Endothelial cell of umbilical vein (primary cell): ENCODE measurements around the gene TSEN54. TPM values are rescaled to one million over a fixed set of nuclear protein-coding genes. Genes with fewer than 3 reads are reported as not detected.

Experiments used
- BruUV-seq: library from RNA; stranded (reverse); fragments of 400-500 nt; replicated peaks from 2 replicates; lab custom pipeline; 2021; lab: Mats Ljungman, UMichigan
- CTCF ChIA-PET: fragments of 300-600, 350-600 bp; sonication (Branson Sonifier 250); formaldehyde crosslinking; loops from one replicate; lab custom pipeline; 2021; ENCODE audit warnings: antibody characterized with exemption, inconsistent platforms; lab: Charles Lee
- POLR2A ChIA-PET: fragments of 300-600, 350-600 bp; sonication (Branson Sonifier 250); formaldehyde crosslinking; loops from one replicate; lab custom pipeline; 2021; ENCODE audit warnings: antibody characterized with exemption, inconsistent platforms; lab: Charles Lee
- DNase-seq: peaks from one replicate; pipeline ENCODE4 v3.0.0-alpha.2; 2011; ENCODE audit warnings: low read depth, low spot score
- FAIRE-seq: peaks from 2 replicates; lab custom pipeline; 2011; peaks lifted over from hg19 to GRCh38; lab: Jason Lieb, UNC
- H2AFZ ChIP-seq: 2 replicates; pipeline ENCODE4 v1.6.0; 2012; ENCODE audit warnings: low read depth, low read length, control low read depth, inconsistent platforms
- H3K27ac ChIP-seq: 2 replicates; pipeline ENCODE4 v1.5.1; 2011; ENCODE audit warnings: low read depth, mild to moderate bottlenecking, control low read depth, low read length, moderate library complexity; ENCODE audit not compliant: insufficient read depth
- H3K27me3 ChIP-seq, 2 experiments: 2 replicates each; pipeline versions ENCODE4 v1.6.0 to v1.6.1; 2011; ENCODE audit warnings: low read length in 2 of 2, mixed read lengths in 1 of 2; ENCODE audit not compliant: control insufficient read depth in 2 of 2, insufficient read depth in 2 of 2
- H3K36me3 ChIP-seq, 2 experiments: 2 replicates in 1 of 2; 3 replicates in 1 of 2; pipeline ENCODE4 v1.5.1; 2011; ENCODE audit warnings: low read length in 2 of 2, mild to moderate bottlenecking in 1 of 2, moderate library complexity in 1 of 2; ENCODE audit not compliant: control insufficient read depth in 2 of 2, insufficient read depth in 2 of 2; ENCODE audit errors: extremely low read depth in 1 of 2
- H3K4me1 ChIP-seq: 3 replicates; pipeline ENCODE4 v1.5.1; 2011; ENCODE audit warnings: mild to moderate bottlenecking, low read length; ENCODE audit not compliant: control insufficient read depth, insufficient read depth; ENCODE audit errors: extremely low read depth
- H3K4me2 ChIP-seq: 2 replicates; pipeline ENCODE4 v1.6.1; 2011; ENCODE audit warnings: low read length, control low read depth, mixed read lengths; ENCODE audit not compliant: insufficient read depth
- H3K4me3 ChIP-seq, 3 experiments: fragments of 200-600 bp in 1 of 3; sonication (generic), shearing (Covaris generic) in 1 of 3; replicated peaks in 1 of 3; 2 replicates each; pipeline ENCODE4 v1.5.1; 2011 to 2016; ENCODE audit warnings: control low read depth in 3 of 3, low read length in 3 of 3, mild to moderate bottlenecking in 2 of 3, inconsistent platforms in 1 of 3, low read depth in 1 of 3, moderate library complexity in 1 of 3; ENCODE audit not compliant: insufficient read depth in 1 of 3
- H3K79me2 ChIP-seq: 2 replicates; pipeline ENCODE4 v1.6.0; 2012; ENCODE audit warnings: low read length, inconsistent platforms; ENCODE audit not compliant: control insufficient read depth, insufficient read depth
- H3K9ac ChIP-seq: replicated peaks from 2 replicates; pipeline ENCODE3; 2011; ENCODE audit warnings: low read length, control low read depth; ENCODE audit not compliant: insufficient read depth; ENCODE audit errors: extremely low read depth
- H3K9me1 ChIP-seq: replicated peaks from 3 replicates; pipeline ENCODE4 v1.6.0; 2011; ENCODE audit warnings: mild to moderate bottlenecking, low read length; ENCODE audit not compliant: control insufficient read depth, insufficient read depth; ENCODE audit errors: extremely low read depth
- H3K9me3 ChIP-seq: replicated peaks from 2 replicates; pipeline ENCODE4 v1.5.1; 2012; ENCODE audit warnings: low read length, inconsistent platforms; ENCODE audit not compliant: control insufficient read depth, insufficient read depth
- H4K20me1 ChIP-seq: replicated peaks from 2 replicates; pipeline ENCODE3; 2011; ENCODE audit warnings: mild to moderate bottlenecking, low read length; ENCODE audit not compliant: control insufficient read depth, insufficient read depth; ENCODE audit errors: extremely low read depth
- CTCF ChIP-seq, 2 donors: IDR thresholded peaks; 1 replicate in 1 of 2; 2 replicates in 1 of 2; pipeline ENCODE4 v1.5.1; 2011; ENCODE audit warnings: low read length in 2 of 2, mild to moderate bottlenecking in 2 of 2, moderate library complexity in 2 of 2, control low read depth in 1 of 2, inconsistent platforms in 1 of 2, low read depth in 1 of 2; ENCODE audit not compliant: insufficient read depth in 1 of 2; ENCODE audit errors: extremely low read depth in 1 of 2
- EZH2 ChIP-seq: IDR thresholded peaks from 2 replicates; pipeline ENCODE4 v1.6.1; 2012; ENCODE audit warnings: borderline replicate concordance, low read depth, mild to moderate bottlenecking, moderate library complexity, low read length, inconsistent platforms; ENCODE audit not compliant: severe bottlenecking
- FOS ChIP-seq: IDR thresholded peaks from 2 replicates; pipeline ENCODE4 v1.6.1; 2011; ENCODE audit warnings: mild to moderate bottlenecking, low read length, moderate library complexity, borderline replicate concordance; ENCODE audit not compliant: insufficient read depth
- GATA2 ChIP-seq: IDR thresholded peaks from 2 replicates; pipeline ENCODE4 v1.7.0; 2011; ENCODE audit warnings: low read depth, mild to moderate bottlenecking, moderate library complexity, mixed read lengths, low read length; ENCODE audit not compliant: insufficient read length, insufficient read depth
- JUN ChIP-seq: IDR thresholded peaks from 2 replicates; pipeline ENCODE4 v1.6.1; 2011; ENCODE audit warnings: borderline replicate concordance, low read depth; ENCODE audit not compliant: insufficient read length, insufficient read depth
- MYC ChIP-seq: IDR thresholded peaks from one replicate; pipeline ENCODE4 v1.6.1; 2011; ENCODE audit warnings: mild to moderate bottlenecking, low read depth, low read length
- POLR2A ChIP-seq: IDR thresholded peaks from 2 replicates; pipeline ENCODE4 v1.6.1; 2012; ENCODE audit warnings: low read depth, mild to moderate bottlenecking, control low read depth, low read length
- POLR2AphosphoS5 ChIP-seq: IDR thresholded peaks from 2 replicates; pipeline ENCODE4 v1.6.1; 2012; ENCODE audit warnings: low read depth, mild to moderate bottlenecking, control low read depth, low read length, moderate library complexity; ENCODE audit not compliant: insufficient read depth
- dilution Hi-C: fragments of 300-500 bp; cut with MboI; formaldehyde crosslinking; loops from one replicate; pipeline ENCODE4 v1.15.0; 2019; ENCODE audit warnings: low sequenced_read_pairs; ENCODE audit not compliant: extremely low pct_ligation_motif_present
- intact Hi-C: fragments of 100-400 bp; cut with micrococcal nuclease; formaldehyde crosslinking; loops from one replicate; pipeline ENCODE4 v1.10.0; 2022
- polyA plus RNA-seq, 4 experiments: library from polyadenylated mRNA; depleted of rRNA in 3 of 4; stranded (reverse) in 3 of 4; unstranded in 1 of 4; fragments of >200 nt; gene quantifications; 2 replicates each; pipeline versions ENCODE4 v1.2.1 to v1.2.3, GENCODE V29; 2011 to 2012; ENCODE audit warnings: missing spikeins in 1 of 4
- total RNA-seq: library from RNA; stranded (reverse); gene quantifications from 2 replicates; pipeline ENCODE4 v1.2.3, GENCODE V29; 2021
- TF ChIP-seq, protein P1 (sequence below): IDR thresholded peaks from 2 replicates; pipeline ENCODE4 v1.6.1; 2011; ENCODE audit not compliant: insufficient read depth, insufficient read length

Gene TSEN54
- total and polyA plus RNA-seq, 2 donors (not counting 3 experiments of a cell fraction or from before 2014, with no cell fraction given): 22.3 to 26.3 TPM

GRCh38 chr17:75472119-75472518 is 44.2 kb upstream of the TSEN54 start:
- H3K4me3 ChIP-seq: no peak overlapping the region
- H3K9ac ChIP-seq: no peak overlapping the region
- H4K20me1 ChIP-seq: no peaks in the 10 kb centered on the region
- peaks cover 0 to 12% of the 10 kb centered on the region in 2 experiments for H3K36me3 ChIP-seq
- FAIRE-seq (no peak), DNase-seq (no peak)
- H3K9me1 ChIP-seq: no peaks in the 10 kb centered on the region
- ChIA-PET POLR2A (no interaction called here), CTCF (interaction anchor here (2.4 kb wide), 1 partner anchor 10 kb away, joined by 6 read pairs; no protein-coding TSS in a partner anchor)
- dilution Hi-C loops: no loop called here
- H2AFZ ChIP-seq: no peak overlapping the region
- H3K9me3 ChIP-seq: no peaks in the 10 kb centered on the region
- TF ChIP-seq, protein P1, sequence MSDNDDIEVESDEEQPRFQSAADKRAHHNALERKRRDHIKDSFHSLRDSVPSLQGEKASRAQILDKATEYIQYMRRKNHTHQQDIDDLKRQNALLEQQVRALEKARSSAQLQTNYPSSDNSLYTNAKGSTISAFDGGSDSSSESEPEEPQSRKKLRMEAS: no peak
- TF ChIP-seq FOS (no peak), JUN (no peak), POLR2A (no peak), MYC (no peak), GATA2 (no peak)
- H3K4me1 ChIP-seq: peaks cover 11% of the 10 kb centered on the region
- H3K27ac ChIP-seq: no peak overlapping the region
- intact Hi-C loops: no loop called here
- no TSS peak for BruUV-seq
- H3K4me2 ChIP-seq: no peak overlapping the region
- H3K27me3 ChIP-seq: no peaks in the 10 kb centered on the region
- H3K79me2 ChIP-seq: no peaks in the 10 kb centered on the region

- H3K79me2 ChIP-seq: no peaks in the 10 kb centered on the region
- dilution Hi-C loops: no loop called here
- CTCF ChIA-PET: interaction anchor here (1.1 kb wide), 1 partner anchor 41 kb away, joined by 3 read pairs; no protein-coding TSS in a partner anchor
- POLR2A ChIA-PET: no interaction called here
- no peak for FAIRE-seq
- no TSS peak for BruUV-seq
- H3K9me1 ChIP-seq: no peaks in the 10 kb centered on the region
- no peaks in the 10 kb centered on the region for H4K20me1 ChIP-seq
- no peak overlapping the region for H3K4me3 ChIP-seq
- intact Hi-C loops: no loop called here
- H3K4me2 ChIP-seq: no peak overlapping the region
- peaks cover 11% of the 10 kb centered on the region for H3K4me1 ChIP-seq
- H3K36me3 ChIP-seq: peaks cover 0 to 12% of the 10 kb centered on the region in 2 experiments
- no peak overlapping the region for H3K9ac ChIP-seq
- no peak overlapping the region for H3K27ac ChIP-seq
- TF ChIP-seq EZH2 (no peak), FOS (no peak), CTCF (IDR thresholded peaks at IDR 0.05; ENCODE audit: extremely low read depth in 1 of 2, insufficient read depth in 1 of 2, low read depth in 1 of 2, low read length in 2 of 2) (no peak), JUN (no peak), GATA2 (no peak), MYC (no peak), POLR2A (no peak), POLR2AphosphoS5 (no peak)
- TF ChIP-seq, protein P1: no peak
- H2AFZ ChIP-seq: no peak overlapping the region
- DNase-seq: no peak
- no peaks in the 10 kb centered on the region for H3K27me3 ChIP-seq
- no peaks in the 10 kb centered on the region for H3K9me3 ChIP-seq
Observed at GRCh38 chr17:75473246-75473645, 43.1 kb upstream of the TSEN54 start.
